HG02970 (cell line): ENCODE measurements around the gene ITGA1.

Experiments
- ATAC-seq: cut with Tn5 transposase; IDR thresholded peaks from one replicate; pipeline ENCODE4 v1.9.1; 2021; ENCODE audit warnings: mild to moderate bottlenecking, moderate library complexity, moderate number of reproducible peaks; ENCODE audit not compliant: unreplicated experiment, low FRiP score

The ITGA1 gene

DNA sequence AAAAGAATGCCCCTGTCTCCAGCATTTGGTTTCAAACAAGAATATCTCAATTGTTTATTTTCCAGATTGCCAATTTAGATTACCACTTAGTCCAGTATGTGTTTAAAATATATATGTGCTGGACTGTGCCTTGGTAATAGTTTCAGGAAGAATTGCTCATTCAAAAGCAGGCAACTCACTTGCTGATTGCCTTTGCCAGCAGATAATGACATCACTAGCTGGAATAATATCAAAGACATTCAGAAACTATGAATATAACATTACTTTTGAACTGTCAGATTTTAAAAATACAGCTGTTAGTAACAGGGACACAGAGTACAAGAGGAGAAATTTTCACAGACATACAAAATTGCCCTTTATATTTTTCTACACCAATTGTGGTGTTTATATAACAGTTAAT lies 105.4 kb downstream of the ITGA1 start:
- no peak for ATAC-seq

DNA sequence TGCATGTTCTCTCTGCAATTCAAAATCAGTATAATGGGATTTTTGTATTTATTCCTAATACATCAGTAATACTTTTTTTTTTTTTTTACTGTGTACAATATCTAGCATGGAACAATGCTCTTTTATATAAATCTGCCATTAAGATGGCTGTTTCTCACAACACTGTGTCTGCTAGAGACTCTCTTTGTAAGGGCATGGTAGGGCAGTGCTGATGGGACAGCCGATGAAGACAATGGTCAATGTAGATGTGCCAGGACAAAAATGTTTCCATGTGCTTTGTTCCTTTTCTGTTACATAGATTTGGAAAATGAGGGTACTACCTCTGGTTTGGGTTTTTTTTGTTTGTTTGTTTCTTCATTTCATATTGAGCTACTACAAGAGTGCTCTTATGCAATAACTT lies 106.1 kb downstream of the ITGA1 start:
- ATAC-seq, result no peak

DNA sequence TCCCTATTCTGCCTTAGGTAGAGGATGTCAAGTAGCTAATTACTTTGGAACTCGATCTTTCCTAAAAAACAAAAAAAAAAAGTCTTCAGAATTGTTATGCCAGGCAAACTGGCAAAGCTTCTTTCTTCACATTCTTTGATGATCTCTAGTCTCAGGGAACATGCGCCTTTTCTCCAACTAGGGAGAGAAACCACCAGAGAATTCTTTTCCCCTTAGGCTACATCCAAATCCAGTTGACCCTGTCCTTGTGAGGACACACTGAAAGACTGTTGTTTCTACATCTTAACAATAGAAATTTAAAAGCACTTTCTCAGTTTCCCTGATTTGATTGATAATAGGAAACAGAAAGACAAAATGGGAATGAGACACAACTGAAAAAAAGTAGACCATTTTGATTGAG lies 106.7 kb downstream of the ITGA1 start:
- no peak for ATAC-seq

DNA sequence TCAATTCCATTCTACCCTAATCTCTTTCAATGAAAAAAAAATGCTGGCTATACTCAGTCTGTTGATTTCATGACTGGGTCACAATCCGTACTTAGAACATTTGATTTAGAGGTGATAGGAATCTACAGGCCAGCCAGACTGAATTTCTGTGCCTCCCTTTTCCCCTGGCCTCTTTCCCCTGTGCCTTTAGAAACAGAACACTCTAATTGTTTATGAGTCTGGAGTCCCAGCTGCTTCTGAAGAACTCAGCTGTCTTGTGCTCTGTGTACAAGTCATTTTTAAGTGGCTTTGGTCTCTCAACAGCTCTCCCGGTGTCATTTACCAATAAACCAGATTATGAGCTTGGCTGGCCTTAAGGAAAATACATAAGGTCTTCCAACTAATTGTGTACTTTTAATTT lies 107.4 kb downstream of the ITGA1 start:
- no peak for ATAC-seq

DNA sequence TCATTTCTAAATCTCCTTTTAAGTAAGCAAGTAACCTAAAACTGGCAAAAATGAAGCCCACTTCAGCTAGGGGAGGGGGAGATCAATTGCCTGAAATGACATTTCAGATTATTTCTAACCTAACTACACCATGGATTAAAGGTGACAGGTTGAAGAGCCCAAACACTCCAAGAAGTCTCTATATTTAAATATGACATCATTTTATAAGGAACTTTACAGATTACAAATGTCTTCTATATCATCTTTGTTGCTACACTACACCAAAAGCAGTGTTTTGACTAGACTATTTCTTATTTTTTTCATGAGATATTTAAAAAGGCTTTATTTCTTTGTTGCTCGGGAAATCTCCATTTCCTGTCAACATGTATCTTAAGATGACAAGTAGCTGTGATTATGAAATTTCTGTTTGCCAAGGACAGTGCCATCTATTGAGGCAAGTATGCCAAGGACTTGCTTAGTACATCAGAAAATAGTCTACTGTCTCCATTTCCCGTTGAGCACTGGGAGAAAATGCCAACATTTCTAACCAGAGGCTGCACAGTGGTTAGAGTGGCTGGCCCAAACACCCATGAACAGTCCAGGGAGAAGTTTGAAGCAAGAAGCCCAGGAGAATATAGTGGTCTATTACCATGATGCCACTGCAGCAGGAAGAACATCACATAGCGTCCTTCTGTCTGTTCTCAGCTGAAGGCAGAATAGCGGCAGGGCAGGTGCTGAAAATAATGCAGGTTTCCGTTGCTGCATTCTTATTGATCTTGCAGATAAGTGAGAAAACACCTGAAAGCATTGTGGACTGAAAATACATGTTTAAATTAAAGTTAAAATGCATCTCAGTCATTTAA lies 108.1 kb downstream of the ITGA1 start:
- ATAC-seq, result no peak

DNA sequence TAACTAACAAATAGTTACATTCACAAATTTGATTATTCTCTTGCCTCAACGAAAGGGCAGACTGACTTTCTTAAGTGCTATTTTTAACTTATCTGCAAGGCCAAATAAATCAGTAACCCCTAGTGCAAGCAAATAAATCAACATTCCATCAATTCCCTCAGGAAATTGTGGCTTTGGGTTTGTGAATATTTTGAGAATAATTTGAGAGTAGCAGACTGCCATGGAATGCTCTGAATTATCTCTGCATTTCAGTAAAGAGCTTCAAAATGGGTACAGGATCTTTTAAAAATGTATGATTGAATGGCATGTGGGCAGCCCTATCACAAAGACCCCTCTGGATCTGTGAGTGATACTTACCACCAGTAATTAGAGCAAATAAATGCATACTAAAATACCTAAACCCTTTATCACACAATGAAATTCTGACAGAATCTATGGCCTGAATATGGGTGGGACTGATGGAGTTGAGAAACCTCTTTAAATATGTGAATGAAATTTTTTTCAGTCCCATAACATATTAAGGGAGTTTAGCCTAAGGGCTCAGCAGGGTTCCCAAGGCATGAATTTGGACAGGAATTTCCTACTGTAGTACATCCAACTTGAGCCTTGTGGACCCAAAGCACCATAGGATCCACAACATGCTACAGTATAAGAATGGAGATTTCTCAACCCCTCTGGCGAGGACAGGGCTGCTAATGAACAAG lies 109.0 kb downstream of the ITGA1 start:
- ATAC-seq, result no peak

DNA sequence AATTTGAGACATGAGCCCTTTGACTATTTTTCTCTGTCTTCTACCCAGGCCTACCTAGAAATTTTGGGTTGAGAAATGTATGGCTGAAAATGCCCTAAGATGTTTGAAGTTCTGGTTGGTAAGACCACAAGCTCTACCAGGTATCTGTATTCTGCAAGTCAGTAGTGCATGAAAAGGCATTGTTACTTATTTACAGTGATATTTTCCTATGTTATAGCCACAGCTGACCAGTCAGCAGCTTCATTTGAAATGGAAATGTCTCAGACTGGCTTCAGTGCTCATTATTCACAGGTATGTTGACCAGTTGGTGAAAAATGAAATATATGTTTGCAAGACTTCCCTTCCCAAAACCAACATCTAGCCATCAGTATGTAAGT lies 109.5 kb downstream of the ITGA1 start:
- no peak for ATAC-seq

DNA sequence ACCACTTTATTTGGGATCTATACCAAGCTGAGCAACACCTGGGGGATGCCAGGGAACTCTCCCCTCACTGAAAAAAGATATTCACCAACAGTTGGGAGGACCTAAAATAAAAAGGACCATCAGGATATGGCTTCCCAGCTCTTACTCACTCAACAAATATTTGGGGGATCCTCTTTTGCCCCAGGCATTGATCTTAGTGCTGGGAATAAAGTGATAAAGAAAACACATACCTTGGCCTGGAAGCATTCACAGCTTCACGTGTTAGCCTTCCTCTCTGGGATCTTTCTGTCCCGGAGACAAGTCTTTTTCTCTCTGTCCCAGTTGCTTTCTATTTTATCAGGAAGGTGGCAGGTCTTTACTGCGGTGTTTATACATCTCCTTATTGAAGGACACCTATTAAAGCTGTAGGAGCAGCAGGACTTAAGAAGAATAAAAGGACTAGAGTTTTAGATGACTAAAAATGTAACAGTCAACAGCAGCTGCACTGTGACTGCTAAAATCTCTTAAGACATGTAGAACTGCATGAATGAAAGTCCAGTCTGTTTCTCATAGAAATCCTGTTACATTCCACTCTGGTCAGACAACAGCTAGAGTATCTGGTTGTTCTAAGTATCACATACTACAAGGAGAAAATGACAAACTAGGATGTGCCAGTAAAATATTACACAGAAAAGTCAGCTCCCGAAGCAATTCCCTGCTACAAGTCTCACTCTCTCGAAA lies 111.4 kb downstream of the ITGA1 start:
- no peak for ATAC-seq

DNA sequence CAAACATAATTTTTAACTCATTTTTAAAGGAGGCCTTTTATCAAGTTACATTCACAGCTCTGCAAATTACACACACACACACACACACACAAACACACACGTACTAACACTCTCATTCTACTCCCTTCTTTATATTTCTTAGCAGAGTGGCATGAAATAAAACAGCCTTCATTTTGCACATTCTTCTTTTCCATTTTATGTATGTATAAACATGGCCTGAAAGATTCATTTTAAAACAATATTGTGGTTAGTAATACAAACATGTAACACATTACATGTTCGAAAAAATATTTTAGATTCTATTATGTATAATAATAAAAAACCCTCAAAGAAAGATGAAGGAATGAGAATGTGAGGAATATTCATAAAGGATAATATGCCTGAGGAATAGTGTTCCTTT lies 115.4 kb downstream of the ITGA1 start:
- ATAC-seq, result no peak

DNA sequence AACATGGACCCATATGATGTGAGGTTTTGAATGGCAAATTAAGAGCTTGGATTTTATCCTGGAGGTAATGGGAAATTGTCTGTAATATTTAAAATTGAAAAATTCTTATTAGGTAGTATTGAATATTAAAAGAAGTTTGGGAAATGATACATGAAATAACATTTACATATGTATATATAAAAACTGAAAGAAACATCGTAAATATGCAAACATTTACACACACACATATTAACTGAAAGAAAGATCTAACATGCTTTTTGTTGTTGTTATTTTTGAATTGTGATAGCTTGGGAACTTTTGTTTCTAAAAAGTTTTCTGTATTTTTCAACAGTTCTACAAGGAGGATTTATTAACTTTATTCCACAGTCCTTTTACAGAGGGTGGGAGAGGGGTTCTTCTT lies 118.6 kb downstream of the ITGA1 start:
- no peak for ATAC-seq

DNA sequence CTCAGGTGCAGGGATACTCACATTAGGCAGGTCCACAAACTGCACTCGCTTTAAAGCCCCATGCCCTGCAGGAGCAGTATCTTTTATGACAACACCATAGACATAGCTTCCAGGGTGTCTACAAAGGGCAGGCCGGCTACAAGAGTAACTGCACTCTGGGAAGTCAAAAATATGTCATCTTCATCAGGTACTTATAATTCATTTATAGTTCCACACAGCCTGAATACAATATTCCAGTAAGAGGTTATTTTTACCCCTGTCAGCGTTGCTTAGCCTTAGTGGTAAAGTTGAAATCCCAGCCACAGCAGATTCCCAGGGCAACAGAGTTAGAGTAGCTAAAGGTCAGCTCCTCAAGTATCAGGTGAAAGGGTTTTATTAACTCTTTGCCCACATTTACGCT lies 119.1 kb downstream of the ITGA1 start:
- no peak for ATAC-seq

DNA sequence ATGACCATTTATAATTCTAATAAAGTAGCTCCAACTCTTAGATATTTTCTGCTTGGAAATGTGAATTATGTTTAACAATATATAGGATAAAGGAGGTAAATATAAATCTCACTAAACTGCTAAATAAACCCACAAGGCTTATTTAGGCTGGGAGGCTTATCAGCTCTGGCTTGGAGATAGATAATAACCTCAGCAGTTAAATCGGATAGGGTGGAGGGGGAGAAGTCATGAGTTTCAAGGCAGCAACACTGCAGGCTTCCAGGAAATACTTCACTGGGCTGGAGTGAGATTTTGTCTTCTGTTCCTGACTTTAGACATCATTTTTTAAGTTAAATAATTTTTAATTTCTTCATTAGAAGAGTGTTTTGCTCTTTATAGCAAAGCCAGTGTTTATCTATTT lies 121.5 kb downstream of the ITGA1 start:
- no peak for ATAC-seq

DNA sequence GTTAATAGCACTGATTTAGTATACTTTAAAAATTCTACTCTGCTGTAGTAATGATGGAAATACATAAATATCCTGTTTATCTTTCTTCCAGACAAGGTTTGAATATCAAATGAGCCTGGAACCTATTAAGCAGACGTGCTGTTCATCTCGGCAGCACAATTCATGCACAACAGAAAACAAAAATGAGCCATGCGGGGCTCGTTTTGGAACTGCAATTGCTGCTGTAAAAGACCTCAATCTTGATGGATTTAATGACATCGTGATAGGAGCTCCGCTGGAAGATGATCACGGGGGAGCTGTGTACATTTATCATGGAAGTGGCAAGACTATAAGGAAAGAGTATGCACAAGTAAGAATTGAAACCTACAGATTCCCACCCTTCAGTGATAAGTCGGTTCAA lies 122.4 kb downstream of the ITGA1 start:
- no peak for ATAC-seq

DNA sequence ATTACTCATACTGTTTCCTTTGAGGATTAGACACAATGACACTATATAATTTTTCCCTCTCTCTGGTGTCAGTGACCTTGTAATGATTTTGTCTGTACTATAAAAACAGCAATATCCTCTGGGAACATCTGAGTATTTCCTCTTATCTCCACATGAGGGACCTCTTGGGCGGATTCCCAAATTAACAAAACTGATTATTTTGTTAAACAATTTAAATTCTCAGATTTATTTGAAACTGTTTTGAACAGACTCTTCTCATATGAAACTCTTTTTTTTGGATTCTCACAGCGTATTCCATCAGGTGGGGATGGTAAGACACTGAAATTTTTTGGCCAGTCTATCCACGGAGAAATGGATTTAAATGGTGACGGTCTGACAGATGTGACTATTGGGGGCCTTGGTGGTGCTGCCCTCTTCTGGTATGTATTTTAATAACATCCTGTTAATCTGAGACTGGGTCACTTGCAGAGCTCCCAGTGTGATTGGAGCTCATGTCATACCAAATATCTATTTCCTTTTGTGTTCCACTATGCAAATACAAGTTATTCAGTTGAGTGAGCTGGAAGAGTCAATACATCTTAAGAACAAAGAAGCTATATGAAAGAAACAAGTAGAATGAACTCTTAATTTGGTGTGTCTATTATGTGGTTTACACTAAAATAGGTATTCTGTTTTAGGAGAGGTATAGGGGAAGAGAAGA lies 127.6 kb downstream of the ITGA1 start:
- ATAC-seq, result peak; percentile 96

DNA sequence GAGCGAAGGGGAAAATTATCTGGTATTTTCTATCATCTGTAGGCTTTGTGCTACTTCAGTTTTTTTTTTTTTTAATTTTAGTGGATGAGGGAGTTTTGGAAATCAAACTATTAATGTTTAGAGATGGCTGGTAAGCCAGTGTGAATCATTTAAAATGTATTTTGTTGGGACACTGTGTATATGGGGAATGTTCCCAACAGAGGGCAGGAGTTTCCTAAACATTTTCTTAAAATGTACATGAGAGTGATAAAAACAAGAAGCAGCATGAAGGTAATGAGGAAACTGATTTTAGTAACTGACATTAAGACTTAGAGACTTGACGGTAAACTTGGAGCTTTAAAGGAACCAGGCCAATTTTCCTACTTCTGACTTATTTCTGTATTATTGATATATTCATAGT lies 133.2 kb downstream of the ITGA1 start:
- ATAC-seq, result no peak

DNA sequence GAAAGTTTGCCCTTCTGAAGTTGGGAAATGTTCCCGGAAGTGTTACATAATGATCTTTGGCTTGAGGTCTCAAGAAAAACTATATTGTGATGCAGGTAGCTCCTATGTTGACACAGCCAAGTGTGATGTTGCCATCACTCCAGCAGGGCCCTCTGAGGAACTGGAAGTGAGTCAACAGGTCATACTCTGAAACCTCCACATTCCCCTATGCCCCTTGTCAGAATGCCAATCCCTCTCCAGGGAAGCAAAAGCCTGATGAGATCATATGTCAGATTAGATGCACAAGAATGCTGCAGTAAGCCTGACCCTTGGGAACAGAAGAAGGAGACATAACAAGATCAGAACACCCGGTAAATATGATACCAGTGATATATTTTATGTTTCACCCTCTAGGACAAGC lies 134.7 kb downstream of the ITGA1 start:
- no peak for ATAC-seq

DNA sequence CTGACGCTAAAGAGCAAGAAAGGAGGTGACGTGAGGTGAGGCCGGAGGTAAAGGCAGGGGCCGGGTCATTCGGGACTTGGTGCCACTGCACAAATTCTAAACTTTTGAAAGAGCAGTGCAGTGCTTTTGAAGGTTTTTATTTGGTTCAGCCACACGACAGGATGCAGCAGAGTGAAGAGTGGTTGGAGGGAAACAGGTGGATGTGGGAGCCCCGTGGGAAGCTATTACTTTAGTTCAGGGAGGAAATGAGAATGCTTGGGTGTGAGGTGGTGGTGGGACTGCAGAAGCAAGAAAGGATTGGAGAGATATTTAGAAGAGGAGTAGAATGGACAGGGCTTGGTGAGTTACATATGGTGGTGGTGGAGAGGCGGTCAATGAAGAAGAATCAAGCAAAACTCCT lies 136.7 kb downstream of the ITGA1 start:
- ATAC-seq, result no peak

DNA sequence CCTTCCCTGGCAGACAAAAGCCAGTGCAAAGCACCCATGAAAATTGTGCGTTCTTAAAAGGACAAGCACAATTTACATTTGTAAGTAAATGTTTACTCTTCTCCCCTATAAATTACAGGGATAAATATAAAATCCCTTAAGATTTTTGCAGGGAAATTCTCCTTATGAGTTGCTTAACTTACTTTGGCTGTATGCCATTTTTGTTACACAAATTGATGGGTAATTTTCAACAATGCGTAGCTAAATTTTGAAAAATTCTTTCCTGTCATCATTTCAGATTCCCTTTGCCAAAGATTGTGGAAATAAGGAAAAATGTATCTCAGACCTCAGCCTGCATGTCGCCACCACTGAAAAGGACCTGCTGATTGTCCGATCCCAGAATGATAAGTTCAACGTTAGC lies 137.3 kb downstream of the ITGA1 start:
- ATAC-seq, result no peak

DNA sequence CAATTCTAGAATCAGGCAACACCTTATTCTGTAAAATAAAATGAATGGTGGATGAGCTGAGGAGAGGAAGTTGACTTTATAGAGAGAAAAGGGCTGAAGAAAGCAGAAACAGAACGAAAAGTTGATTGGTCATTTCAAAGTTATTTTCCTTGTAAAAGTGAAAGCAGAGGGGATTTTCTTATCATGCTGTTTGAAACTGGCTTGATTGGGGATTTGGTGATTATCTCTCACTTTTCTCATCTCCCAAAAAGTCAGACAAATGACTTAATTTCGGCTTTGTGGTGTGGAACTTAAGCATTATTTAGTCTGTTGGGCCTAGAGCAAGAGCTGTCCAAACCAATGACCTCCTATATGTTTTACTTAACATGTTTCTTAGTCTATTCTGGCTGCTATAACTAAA lies 141.0 kb downstream of the ITGA1 start:
- no peak for ATAC-seq

DNA sequence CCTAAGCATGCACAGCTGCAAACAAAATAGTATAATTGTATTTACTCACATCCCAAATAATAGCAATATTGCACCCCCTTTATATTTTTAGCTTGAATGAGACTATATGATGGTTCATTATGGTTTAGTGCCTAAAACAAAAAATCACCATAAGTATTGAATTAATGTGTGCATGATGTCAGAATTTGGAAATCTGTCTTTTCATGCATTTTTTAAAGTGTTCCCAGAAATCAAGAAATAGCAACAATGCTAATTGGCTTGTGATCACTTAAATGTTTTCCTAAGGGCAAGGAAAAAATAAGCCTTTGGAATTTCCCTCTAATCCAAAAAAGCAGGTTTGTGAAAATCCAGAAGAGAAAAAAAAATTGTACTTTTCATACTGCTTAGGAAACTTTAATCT lies 150.5 kb downstream of the ITGA1 start:
- ATAC-seq, result no peak

DNA sequence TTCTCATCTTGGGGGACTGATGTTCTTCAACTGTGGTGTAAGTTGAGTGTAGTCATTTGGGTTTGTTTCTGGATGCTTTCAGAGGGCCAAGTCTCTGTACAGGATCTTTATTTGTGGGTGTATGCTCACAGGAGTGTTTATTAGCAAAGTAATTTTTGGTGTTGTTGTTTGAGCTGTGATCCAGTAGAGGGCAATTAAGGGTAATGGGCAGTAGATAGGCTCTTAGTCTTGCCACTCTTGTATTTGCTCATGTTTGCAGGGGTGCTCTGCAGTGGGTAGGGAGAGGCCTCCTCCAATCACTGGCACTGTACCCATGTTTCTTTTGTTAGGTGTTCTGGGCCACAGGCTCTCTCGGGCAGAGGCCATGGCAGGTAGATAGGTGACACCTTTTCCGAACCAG lies 155.6 kb downstream of the ITGA1 start:
- ATAC-seq, result no peak
